HG03460 (cell line): ENCODE results near the gene ESRP2.

ENCODE experiments used
- ATAC-seq: cut with Tn5 transposase; IDR thresholded peaks from one replicate; pipeline ENCODE4 v1.9.1; 2021; ENCODE audit not compliant: unreplicated experiment

Gene ESRP2

DNA sequence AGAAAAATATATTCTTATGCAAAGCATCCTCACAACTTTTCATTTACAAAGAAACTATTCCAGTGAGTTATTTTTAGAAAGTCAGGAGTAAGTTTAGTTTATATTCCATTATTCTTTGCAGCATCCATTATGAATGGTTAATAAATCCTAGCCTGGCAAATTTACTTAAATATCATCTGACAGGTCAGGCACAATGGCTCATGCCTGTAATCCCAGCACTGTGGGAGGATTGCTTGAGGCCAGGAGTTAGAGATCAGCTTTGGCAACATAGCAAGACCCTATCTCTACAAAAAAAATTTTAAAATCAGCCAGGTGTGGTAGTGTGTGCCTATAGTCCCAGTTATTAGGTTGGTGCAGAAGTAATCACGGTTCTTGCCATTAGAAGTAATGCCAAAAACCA is 12.9 kb downstream of the ESRP2 start:
- ATAC-seq: no peak

- ATAC-seq: no peak
These were observed 16.1 kb downstream of the ESRP2 start for GRCh38 chr16:68219725-68220351.

DNA sequence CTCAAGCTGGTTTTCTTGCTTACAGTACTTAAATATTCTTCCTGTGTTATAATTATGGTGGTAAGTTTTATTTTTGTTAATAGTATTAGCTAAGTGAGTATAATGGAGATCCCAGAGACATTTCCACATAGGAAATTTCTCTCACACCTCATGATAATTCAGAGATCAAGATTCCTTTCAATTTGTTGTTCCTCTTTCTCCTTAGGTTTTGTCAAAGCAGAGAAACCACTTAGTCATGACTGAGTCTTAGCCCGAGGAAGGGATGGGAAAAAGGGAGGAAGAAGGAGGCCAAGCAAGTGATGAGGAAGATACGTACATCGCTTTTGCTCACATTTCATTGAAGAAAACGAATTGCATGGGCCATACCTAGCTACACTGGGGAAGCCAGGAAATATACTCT is 18.4 kb downstream of the ESRP2 start:
- no peak for ATAC-seq

- ATAC-seq: no peak
These were observed 19.7 kb downstream of the ESRP2 start for GRCh38 chr16:68216240-68216639.

GRCh38 chr16:68215302-68215701 is 20.6 kb downstream of the ESRP2 start:
- no peak for ATAC-seq

DNA sequence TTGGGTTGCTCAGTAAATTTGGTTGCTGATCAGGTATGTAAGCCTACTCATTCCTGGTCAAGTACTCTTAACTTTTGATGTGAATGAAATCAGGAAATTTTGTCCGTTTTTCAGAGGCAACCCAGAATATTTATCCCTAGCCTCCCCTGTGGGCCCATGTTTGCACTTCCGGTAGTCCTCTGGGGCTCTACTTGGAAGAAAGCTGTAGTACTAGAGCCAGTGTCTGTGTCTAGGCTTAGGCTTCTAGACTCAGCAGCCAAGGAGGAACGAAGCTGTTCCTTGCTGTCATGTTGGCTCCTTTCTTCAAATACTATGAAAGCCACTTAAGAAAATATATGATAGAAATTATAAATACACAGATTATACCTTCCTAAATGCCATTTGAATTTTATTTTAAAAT is 21.2 kb downstream of the ESRP2 start:
- no peak for ATAC-seq

- no peak for ATAC-seq
These were observed 29.7 kb downstream of the ESRP2 start for GRCh38 chr16:68206245-68206644.

- ATAC-seq: no peak
These were observed 33.8 kb downstream of the ESRP2 start for GRCh38 chr16:68202091-68202519.

GRCh38 chr16:68200088-68200783 is 35.7 kb downstream of the ESRP2 start:
- ATAC-seq: no peak

DNA sequence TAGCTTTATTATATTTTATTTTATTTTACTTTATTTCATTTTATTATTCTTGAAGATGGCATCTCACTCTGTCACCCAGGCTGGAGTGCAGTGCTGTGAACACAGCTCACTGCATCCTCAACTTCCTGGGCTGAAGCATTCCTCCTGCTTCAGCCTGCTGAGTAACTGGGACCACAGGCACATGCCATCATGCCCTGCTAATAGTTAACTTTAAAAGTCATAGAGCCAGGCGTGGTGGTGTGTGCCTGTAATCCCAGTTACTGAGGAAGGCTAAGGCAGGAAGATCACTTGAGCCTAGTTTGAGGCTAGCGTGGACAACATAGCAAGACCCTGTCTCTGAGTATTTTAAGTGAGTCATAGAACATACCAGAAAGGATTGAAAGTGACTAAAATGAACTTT is 38.7 kb downstream of the ESRP2 start:
- no peak for ATAC-seq

DNA sequence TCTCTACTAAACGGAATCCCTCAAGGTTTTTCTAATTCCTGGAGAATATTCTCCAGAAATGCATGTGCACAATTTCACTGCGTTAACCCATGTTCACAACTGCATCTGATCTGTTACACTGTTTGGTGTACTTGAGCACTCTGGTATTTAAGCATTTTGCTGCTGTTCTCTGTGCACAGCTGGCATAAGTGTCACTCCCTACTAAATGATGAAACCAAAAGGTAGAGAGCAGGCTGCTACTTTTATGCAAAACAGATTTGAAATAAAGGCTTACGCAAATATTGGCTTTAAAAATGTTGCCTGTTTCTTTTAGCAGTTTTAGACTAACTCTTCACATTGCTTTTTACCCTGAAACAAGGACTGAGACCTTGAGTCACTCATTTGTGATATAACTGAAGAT is 41.7 kb downstream of the ESRP2 start:
- no peak for ATAC-seq

DNA sequence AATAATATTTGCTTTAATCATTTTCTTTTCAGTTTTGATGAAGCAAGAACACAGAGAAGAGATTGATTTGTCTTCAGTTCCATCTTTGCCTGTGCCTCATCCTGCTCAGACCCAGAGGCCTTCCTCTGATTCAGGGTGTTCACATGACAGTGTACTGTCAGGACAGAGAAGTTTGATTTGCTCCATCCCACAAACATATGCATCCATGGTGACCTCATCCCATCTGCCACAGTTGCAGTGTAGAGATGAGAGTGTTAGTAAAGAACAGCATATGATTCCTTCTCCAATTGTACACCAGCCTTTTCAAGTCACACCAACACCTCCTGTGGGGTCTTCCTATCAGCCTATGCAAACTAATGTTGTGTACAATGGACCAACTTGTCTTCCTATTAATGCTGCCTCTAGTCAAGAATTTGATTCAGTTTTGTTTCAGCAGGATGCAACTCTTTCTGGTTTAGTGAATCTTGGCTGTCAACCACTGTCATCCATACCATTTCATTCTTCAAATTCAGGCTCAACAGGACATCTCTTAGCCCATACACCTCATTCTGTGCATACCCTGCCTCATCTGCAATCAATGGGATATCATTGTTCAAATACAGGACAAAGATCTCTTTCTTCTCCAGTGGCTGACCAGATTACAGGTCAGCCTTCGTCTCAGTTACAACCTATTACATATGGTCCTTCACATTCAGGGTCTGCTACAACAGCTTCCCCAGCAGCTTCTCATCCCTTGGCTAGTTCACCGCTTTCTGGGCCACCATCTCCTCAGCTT is 45.0 kb downstream of the ESRP2 start:
- no peak for ATAC-seq

DNA sequence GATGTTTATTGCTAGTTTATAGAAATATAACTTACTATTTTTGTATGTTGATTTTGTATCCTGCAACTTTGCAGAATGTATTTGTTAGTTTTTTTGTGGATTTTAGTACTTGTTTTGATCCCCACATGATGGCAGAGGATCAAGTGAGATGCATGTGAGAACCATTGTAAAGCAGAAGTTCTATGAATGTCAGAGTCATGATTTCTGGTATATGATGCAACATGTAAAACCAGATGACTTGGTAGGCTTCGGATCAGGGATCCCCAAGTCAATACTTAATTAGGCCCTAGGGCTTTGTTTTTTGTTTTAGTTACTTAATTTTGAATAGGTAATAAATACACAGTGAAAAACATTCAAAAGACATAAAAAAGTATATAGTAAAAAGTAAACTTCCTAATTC is 45.8 kb downstream of the ESRP2 start:
- ATAC-seq: no peak

GRCh38 chr16:68188170-68188569 is 47.8 kb downstream of the ESRP2 start:
- no peak for ATAC-seq

DNA sequence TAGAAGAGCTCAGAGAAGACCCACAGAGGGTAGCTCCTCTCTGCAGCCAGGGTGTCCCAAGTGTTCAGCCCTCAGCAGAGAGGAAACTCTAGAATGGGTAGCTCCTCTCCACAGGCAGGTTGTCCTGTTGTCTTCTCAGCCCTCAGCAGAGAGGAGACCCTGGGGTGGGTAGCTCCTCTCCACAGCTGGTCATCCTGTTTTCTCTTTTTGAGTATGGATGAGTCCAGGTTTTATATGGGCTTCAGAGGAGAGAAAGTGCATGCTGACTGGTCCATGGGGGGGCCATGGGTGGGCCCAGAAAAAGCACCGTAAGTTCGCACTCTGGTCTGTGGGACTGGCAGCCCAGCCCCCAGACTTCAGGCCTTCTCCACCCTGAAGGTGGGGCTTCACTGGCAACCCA is 48.4 kb downstream of the ESRP2 start:
- no peak for ATAC-seq

DNA sequence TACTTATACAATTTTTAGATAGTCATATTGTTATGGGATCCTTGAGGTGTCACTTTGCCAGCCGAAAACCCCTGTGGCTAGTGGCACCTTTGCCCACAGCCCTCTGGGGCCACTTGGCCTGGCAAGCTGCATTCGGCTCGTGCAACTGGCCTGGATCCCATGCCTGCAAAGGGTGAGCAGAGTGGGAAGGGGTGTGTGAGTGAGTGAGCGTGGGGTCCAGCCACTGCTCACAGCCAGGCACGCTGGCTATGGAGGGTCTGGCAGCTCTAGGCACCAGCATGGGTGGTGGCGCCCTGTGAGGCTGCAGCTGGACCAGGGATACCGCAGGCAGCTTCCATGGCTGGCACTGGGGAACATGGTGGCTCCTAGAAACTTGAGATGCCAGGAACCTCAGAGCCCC is 49.0 kb downstream of the ESRP2 start:
- no peak for ATAC-seq

DNA sequence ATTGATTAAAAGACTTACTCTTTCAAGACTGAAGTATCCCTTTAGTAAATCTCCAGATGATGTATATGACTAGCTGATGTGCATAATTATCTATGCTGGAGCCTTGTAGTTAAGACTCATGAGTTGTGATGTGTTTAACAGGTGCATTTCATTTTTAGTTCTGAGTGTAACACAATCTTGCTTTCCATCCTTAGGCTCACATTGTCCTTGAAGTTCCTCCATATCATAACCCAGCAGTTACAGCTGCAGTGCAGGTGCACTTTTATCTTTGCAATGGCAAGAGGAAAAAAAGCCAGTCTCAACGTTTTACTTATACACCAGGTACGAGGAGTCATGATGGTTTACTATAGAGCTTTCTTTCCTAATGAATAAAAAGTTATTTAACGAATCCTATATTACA is 52.9 kb downstream of the ESRP2 start:
- ATAC-seq: no peak

- ATAC-seq: no peak
These were observed 56.1 kb downstream of the ESRP2 start for GRCh38 chr16:68179855-68180254.

DNA sequence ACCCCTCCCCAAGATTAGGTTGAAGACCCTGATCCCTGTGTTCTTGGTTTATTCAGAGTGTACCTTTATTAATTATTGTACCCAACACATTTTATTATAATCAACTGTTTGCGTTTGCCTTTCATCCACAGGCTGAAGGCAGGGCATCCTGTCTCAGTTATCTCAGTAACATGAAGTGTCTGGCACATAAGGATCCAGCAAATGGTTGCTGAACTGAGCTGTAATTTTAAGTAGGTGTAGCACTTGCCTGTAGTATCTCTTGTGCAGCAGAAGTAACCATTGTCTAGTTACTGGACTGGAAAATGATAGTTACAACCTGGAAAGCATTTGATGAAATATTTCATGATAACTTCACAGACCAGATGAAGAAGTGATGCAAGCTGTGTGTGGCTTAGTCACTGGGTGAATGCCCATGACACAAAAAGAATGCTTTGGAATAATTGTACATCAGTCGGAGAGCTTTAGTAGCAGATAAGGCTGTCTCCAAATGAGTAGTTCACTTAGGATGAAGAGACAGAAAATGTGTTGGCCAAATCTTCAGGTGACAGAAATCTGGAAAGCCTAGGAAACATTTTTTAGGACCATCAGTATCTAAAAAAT is 56.6 kb downstream of the ESRP2 start:
- no peak for ATAC-seq
